Measurements from ENCODE around the gene AMIGO1.

DNA sequence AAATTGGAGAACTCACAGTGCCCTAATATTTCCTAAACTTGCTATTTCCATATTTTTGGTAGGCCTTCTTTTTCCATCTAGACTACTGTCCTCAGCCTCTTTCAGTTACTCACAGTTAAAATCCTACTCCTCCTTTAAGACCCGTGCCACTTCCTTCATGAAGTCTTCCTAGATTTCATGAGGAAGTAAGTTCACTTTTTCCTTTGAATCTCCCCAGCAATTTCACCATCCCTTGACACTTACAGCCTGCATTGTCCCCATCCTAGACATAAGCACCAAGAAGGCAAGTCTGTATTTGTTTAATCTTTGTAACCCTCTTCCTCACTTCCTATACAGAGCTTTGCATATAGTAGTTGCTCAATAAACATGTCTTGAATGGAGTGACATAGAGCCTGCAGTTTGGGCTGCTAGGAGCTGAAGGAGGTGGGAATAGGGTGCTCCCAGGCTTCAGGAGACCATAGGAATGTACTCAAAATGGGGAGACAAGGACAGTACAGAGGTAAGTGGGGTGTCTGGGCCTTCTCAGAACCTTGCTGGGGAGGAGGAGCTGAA, 24.9 kb upstream of the AMIGO1 start:
- TF ChIP-seq, protein P1, sequence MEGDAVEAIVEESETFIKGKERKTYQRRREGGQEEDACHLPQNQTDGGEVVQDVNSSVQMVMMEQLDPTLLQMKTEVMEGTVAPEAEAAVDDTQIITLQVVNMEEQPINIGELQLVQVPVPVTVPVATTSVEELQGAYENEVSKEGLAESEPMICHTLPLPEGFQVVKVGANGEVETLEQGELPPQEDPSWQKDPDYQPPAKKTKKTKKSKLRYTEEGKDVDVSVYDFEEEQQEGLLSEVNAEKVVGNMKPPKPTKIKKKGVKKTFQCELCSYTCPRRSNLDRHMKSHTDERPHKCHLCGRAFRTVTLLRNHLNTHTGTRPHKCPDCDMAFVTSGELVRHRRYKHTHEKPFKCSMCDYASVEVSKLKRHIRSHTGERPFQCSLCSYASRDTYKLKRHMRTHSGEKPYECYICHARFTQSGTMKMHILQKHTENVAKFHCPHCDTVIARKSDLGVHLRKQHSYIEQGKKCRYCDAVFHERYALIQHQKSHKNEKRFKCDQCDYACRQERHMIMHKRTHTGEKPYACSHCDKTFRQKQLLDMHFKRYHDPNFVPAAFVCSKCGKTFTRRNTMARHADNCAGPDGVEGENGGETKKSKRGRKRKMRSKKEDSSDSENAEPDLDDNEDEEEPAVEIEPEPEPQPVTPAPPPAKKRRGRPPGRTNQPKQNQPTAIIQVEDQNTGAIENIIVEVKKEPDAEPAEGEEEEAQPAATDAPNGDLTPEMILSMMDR (IDR thresholded peaks at IDR 0.05; ENCODE audit: borderline replicate concordance, extremely low read depth, low read length, poor library complexity, severe bottlenecking): no peak
- TF ChIP-seq EZH2 (IDR thresholded peaks at IDR 0.05; ENCODE audit: borderline replicate concordance, low read depth, low read length, severe bottlenecking): no peak
